ENCODE data around the gene HES5. TPM values are rescaled to one million over a fixed set of nuclear protein-coding genes. Genes with fewer than 3 reads are reported as not detected.

Gene HES5
- total RNA-seq, 6 experiments from 2014 or later, result 0.28 to 0.57 (median 0.36) TPM; not detected in 1

- Mint-ChIP-seq H3K4me3 (no peak overlapping the region), H3K4me1 (ENCODE audit: low read depth) (no peaks in the 10 kb centered on the region), H3K36me3 (ENCODE audit: low read depth) (no peaks in the 10 kb centered on the region), H3K9me3 (no peaks in the 10 kb centered on the region), H3K27ac (no peak overlapping the region), H3K27me3 (ENCODE audit: insufficient read depth) (peaks cover 12% of the 10 kb centered on the region)
- no peak for TF ChIP-seq CTCF (IDR thresholded peaks at IDR 0.05)
- no peak for DNase-seq
Measured at GRCh38 chr1:2479186-2479585, 50.9 kb downstream of the HES5 start.

Other genes starting within 250 kb of the HES5 start
- gene MORN1, start 138.7 kb downstream of the HES5 start, total RNA-seq (2021; fragmentation: NEBNext Ultra II Directional; extraction: Animal tissue kit (Norgen Biotek cat#: 25700)), result 1 to 10 TPM; 5.3 to 8.9 (median 6.9) TPM
- 100 to 1,000 TPM; 254 to 303 (median 283) TPM for gene RER1, start 138.4 kb downstream of the HES5 start, total RNA-seq (2021; fragmentation: NEBNext Ultra II Directional; extraction: Animal tissue kit (Norgen Biotek cat#: 25700))
- gene PEX10, start 117.7 kb downstream of the HES5 start, total RNA-seq (2021; fragmentation: NEBNext Ultra II Directional; extraction: Animal tissue kit (Norgen Biotek cat#: 25700)), result 10 to 100 TPM; 25.4 to 29.8 (median 26.4) TPM
- gene PLCH2, start 54.0 kb downstream of the HES5 start, total RNA-seq (2021; fragmentation: NEBNext Ultra II Directional; extraction: Animal tissue kit (Norgen Biotek cat#: 25700)), result under 1 TPM in 5 of 6 experiments, not detected in 1; 0.09 to 0.34 (median 0.18) TPM
- 10 to 100 TPM; 20.6 to 26.4 (median 24.0) TPM for gene PANK4, start 3.7 kb downstream of the HES5 start, total RNA-seq (2021; fragmentation: NEBNext Ultra II Directional; extraction: Animal tissue kit (Norgen Biotek cat#: 25700))
- gene TNFRSF14, start 26.1 kb upstream of the HES5 start, total RNA-seq (2021; fragmentation: NEBNext Ultra II Directional; extraction: Animal tissue kit (Norgen Biotek cat#: 25700)), result 10 to 100 TPM in 4 of 6 experiments, 1 to 10 TPM in 2; 7.4 to 14.2 (median 11.5) TPM
- gene PRXL2B, start 56.5 kb upstream of the HES5 start, total RNA-seq (2021; fragmentation: NEBNext Ultra II Directional; extraction: Animal tissue kit (Norgen Biotek cat#: 25700)), result 10 to 100 TPM; 27.1 to 38.9 (median 34.7) TPM
- not detected for gene MMEL1, start 102.8 kb upstream of the HES5 start, total RNA-seq (2021; fragmentation: NEBNext Ultra II Directional; extraction: Animal tissue kit (Norgen Biotek cat#: 25700))